HG02943 (cell line): ENCODE data around the gene TAAR5.
"Not testable (repeated sequence)": the region's sequence is repeated elsewhere in the genome, so short reads cannot be mapped to it uniquely, and the experiment has no call there.

Experiments
- ATAC-seq: cut with Tn5 transposase; IDR thresholded peaks from one replicate; pipeline ENCODE4 v1.9.1; 2021; ENCODE audit warnings: mild to moderate bottlenecking, low read depth, moderate library complexity; ENCODE audit not compliant: unreplicated experiment

Gene TAAR5, protein sequence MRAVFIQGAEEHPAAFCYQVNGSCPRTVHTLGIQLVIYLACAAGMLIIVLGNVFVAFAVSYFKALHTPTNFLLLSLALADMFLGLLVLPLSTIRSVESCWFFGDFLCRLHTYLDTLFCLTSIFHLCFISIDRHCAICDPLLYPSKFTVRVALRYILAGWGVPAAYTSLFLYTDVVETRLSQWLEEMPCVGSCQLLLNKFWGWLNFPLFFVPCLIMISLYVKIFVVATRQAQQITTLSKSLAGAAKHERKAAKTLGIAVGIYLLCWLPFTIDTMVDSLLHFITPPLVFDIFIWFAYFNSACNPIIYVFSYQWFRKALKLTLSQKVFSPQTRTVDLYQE

GRCh38 chr6:132589454-132589853 is at the start of gene TAAR5:
TAAR5 (minus strand) TSS chr6:132589741; CDS start chr6:132589686, 55 bp downstream.
- no peak for ATAC-seq

DNA sequence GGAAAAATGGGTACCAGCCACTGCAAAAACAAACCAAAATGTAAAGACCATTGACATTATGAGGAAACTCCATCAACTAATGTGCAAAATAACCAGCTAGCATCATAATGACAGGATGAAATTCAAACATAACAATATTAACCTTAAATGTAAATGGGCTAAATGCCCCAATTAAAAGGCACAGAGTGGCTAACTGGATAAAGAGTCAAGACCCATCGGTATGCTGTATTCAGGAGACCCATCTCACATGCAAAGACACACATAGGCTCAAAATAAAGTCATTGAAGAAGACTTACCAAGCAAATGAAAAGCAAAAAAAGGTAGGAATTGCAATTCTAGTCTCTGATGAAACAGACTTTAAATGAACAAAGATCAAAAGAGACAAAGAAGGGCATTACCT is 47.6 kb upstream of the TAAR5 start:
- not testable (repeated sequence) for ATAC-seq

- ATAC-seq = not testable (repeated sequence)
Observed at GRCh38 chr6:132635906-132636305, 46.4 kb upstream of the TAAR5 start.

- ATAC-seq = not testable (repeated sequence)
Observed at GRCh38 chr6:132635288-132635687, 45.7 kb upstream of the TAAR5 start.

DNA sequence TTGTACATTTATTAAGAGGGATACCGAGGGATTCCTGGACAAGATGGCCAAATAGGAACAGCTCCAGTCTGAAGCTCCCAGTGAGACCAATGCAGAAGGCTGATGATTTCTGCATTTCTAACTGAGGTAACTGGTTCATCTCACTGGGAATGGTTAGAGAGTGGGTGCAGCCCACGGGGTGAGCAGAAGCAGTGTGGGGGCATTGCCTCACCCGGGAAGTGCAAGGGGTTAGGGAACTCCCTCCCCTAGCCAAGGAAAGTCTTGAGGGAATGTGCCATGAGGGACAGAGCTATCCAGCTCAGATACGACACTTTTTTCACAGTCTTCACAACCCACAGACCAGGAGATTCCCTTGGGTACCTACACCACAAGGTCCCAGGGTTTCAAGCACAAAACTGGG is 45.3 kb upstream of the TAAR5 start:
- ATAC-seq = no peak

DNA sequence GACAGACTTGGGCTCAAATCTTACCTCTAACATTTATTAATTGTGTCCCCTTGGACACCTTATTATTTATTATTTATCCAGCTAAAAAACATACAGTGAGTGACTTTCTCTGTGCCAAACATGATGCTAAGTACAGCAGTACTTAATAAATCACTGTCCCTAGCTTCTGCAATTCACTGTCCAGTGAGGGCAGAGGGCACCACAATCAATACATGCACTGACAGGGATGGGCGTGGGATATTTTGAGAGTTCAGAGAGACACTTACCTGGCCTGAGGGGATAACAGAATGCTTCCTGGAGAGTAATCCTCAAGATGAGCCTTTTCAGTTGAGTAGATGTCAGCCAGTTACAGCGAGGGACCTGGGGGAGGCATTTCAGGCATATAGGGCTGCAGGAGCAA is 43.8 kb upstream of the TAAR5 start:
- ATAC-seq = no peak

DNA sequence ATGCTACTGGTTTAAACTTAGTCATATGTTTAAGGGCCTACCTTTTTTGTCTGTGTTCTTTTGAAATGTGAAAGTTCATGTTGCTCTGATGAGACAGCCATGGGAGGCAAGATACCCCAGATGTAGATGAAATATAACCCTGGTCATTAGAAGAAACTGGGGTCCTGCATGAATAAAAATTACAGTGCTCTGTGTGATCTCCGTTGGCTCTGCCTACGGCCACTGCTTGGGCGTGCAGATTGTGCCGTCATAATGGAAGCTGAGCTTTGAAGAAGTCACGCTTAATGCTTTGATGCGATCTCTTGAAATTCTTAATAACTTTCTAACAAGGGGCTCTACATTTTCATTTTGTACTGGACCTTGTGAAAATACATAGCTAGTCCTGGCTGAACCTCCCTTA is 34.6 kb upstream of the TAAR5 start, which contains the start of gene TAAR2:
TSS of gene TAAR2 (minus strand) at position 101 of the 400 bp plus-strand sequence. CDS start at position 101, 0 bp downstream.
- no peak for ATAC-seq

- no peak for ATAC-seq
Observed at GRCh38 chr6:132623106-132623845, 33.7 kb upstream of the TAAR5 start.

- ATAC-seq = no peak
Observed at GRCh38 chr6:132616677-132617076, 27.1 kb upstream of the TAAR5 start.

DNA sequence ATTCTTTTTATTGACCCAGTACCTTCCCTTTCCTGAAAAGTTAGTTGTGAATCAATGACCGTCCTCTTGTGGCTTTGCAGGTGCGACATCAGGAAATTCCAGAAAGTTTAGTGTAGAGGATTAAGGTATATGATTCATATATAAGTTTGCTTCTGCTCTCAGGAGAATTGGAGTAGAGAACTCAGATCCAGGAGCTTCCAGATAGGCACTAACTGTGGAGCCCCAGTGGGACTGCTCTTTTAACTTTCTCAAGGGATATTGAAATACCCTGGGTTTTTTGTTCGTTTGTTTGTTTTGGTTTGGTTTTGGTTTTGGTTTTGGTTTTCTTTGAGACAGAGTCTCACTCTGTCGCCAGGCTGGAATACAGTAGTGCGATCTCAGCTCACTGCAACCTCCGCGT is 25.0 kb upstream of the TAAR5 start:
- ATAC-seq = no peak

GRCh38 chr6:132612449-132613108 is 23.0 kb upstream of the TAAR5 start:
- ATAC-seq = no peak

DNA sequence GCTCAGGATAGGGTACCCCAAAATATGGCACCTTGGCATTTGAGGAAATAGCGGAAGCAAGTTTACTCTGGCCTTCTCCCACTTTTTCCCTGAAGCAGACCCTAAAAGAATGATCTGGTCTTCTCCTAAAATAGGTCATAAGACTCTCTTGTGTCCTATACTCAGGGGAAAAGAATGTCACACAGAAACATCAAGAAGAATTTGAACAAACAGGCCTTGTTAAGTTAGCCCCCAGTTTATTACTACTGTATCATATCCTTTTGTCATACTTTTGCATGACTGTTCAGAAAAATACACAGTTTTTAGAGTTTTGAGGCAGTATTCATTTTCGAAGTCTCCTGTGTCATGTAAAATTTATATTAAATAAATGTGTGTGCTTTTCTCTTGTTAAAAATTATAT is 22.1 kb upstream of the TAAR5 start:
- no peak for ATAC-seq

GRCh38 chr6:132607544-132608233 is 18.1 kb upstream of the TAAR5 start:
- peak; percentile 69 for ATAC-seq

- no peak for ATAC-seq
Observed at GRCh38 chr6:132604635-132605152, 15.2 kb upstream of the TAAR5 start.

GRCh38 chr6:132600900-132601299 is 11.4 kb upstream of the TAAR5 start:
- ATAC-seq = not testable (repeated sequence)

DNA sequence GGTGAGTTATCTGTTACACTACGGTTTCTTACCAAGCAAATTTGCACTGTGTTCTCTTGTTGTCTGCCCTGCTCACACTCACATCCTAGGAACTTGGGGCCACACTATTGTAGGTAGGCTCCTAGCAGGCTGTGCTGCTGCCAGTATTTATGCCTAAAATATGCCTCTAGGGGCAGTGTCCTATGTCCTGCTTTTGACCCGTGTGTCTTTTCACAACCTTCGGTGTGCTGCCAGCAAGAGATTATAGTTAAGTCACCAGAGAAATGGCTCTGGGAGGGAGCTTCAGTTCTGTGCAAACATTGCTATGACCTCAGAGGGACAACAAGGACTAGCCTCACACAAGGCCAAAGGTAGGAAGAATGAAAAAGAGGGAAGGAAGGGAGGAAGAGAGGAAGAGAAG is 8.9 kb upstream of the TAAR5 start:
- no peak for ATAC-seq

DNA sequence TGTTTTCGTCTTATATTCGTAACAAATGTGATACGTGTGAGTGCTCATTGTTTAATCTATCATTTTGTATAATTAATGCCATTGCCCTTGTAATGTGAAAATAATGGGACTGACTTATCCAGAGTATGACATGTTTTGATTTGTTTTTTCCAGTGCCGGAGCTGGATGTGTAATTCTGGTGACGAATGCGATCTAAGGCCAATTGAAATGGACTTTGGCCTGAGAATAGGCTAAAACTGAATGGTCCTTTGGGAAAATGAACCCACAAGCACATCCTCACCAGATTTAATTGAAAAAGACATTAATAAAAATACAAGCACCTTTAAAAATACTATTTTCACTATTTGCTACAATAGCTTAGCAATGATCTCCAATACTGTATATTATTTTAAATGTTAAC is 6.7 kb upstream of the TAAR5 start:
- no peak for ATAC-seq

DNA sequence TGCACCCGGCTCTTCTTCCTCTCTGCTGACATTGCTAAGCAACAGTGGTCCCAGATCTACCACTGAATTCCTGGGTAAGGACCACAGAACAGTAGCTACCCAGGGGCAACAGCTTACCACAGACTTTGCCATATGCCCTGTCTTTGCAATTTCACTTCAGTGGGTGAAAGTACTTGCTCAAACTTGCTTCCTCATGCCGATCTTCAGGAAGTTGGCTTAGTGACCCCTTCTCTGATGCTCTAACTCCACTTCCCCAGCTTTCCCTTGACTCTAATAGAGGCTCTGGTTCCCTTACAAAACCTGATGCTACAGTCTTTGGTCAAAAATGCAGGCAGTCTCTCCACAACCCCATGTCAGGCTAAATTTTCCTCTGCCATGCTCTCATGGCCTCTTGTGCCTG is 3.3 kb upstream of the TAAR5 start:
- no peak for ATAC-seq

GRCh38 chr6:132590362-132590761 is 821 bp upstream of the TAAR5 start:
- no peak for ATAC-seq

DNA sequence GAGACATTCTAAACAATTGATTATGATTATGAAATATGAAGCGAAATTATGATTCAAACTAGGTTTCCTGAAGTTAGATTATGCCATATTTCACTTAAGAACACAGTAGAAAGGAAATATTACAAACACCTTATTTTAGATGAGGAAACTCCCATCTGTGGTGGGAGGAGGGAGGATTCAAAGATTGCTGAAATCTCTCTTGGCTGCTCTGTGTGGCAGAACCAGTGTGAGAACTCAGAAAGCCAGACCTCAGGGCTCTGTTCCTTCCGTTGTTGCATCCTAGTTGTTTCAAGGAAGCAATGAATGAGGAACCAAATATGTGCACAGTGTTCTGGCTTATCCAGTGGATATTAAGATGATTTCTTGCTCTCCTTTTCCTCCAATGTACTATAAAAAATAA is 2.1 kb downstream of the TAAR5 start:
- ATAC-seq = no peak
